Eye (tissue), 1 donor: ENCODE results near the gene HPGDS.
"Not testable (repeated sequence)": the region's sequence is repeated elsewhere in the genome, so short reads cannot be mapped to it uniquely, and the experiment has no call there.

Source experiments
- DNase-seq: peaks from one replicate; pipeline ENCODE4 v3.0.0-alpha.2; 2015

HPGDS gene

GRCh38 chr4:94356444-94356843 is 13.8 kb upstream of the HPGDS start:
- no peak for DNase-seq

- DNase-seq, result no peak
These were observed 11.8 kb upstream of the HPGDS start for GRCh38 chr4:94354474-94354896.

- DNase-seq, result no peak
These were observed 10.4 kb upstream of the HPGDS start for GRCh38 chr4:94352996-94353395.

GRCh38 chr4:94352163-94352562 is 9.5 kb upstream of the HPGDS start:
- DNase-seq, result no peak

GRCh38 chr4:94351319-94351718 is 8.7 kb upstream of the HPGDS start:
- DNase-seq, result no peak

- DNase-seq, result no peak
These were observed 7.5 kb upstream of the HPGDS start for GRCh38 chr4:94350095-94350494.

- DNase-seq, result no peak
These were observed 6.6 kb upstream of the HPGDS start for GRCh38 chr4:94349193-94349592.

GRCh38 chr4:94348666-94349065 is 6.0 kb upstream of the HPGDS start:
- DNase-seq, result no peak

- no peak for DNase-seq
These were observed 3.9 kb upstream of the HPGDS start for GRCh38 chr4:94346541-94346940.

- no peak for DNase-seq
These were observed 3.3 kb upstream of the HPGDS start for GRCh38 chr4:94345969-94346368.

- no peak for DNase-seq
These were observed 2.6 kb upstream of the HPGDS start for GRCh38 chr4:94345266-94345665.

GRCh38 chr4:94344457-94344856 is 1.8 kb upstream of the HPGDS start:
- no peak for DNase-seq

- DNase-seq, result no peak
These were observed 910 bp downstream of the HPGDS start for GRCh38 chr4:94341481-94342370.

- DNase-seq, result no peak
These were observed 2.9 kb downstream of the HPGDS start for GRCh38 chr4:94339779-94340178.

- no peak for DNase-seq
These were observed 3.8 kb downstream of the HPGDS start for GRCh38 chr4:94338681-94339351.

- not testable (repeated sequence) for DNase-seq
These were observed 5.8 kb downstream of the HPGDS start for GRCh38 chr4:94336791-94337190.

- DNase-seq, result no peak
These were observed 6.3 kb downstream of the HPGDS start for GRCh38 chr4:94336303-94336702.

GRCh38 chr4:94334962-94335361 is 7.7 kb downstream of the HPGDS start:
- no peak for DNase-seq

- DNase-seq, result no peak
These were observed 8.2 kb downstream of the HPGDS start for GRCh38 chr4:94334476-94334875.

- DNase-seq, result no peak
These were observed 8.8 kb downstream of the HPGDS start for GRCh38 chr4:94333866-94334265.

- DNase-seq, result no peak
These were observed 9.5 kb downstream of the HPGDS start for GRCh38 chr4:94332983-94333590.

GRCh38 chr4:94329933-94330332 is 12.7 kb downstream of the HPGDS start:
- no peak for DNase-seq

GRCh38 chr4:94325835-94326234 is 16.8 kb downstream of the HPGDS start:
- DNase-seq, result no peak

GRCh38 chr4:94319927-94320326 is 22.7 kb downstream of the HPGDS start:
- DNase-seq, result not testable (repeated sequence)
